HEK293T (cell line): ENCODE results near the gene GGA1.

Source experiments
- ARNT ChIP-seq: fragments of 450-650 bp; IDR thresholded peaks from 2 replicates; pipeline ENCODE4 v1.6.1; 2017; ENCODE audit warnings: mild to moderate bottlenecking
- ELF4 ChIP-seq: fragments of 450-650 bp; IDR thresholded peaks from 2 replicates; pipeline ENCODE4 v1.6.1; 2017; ENCODE audit warnings: antibody characterized with exemption
- FOXA1 ChIP-seq: fragments of 450-650 bp; IDR thresholded peaks from 2 replicates; pipeline ENCODE4 v1.6.1; 2016; ENCODE audit warnings: mild to moderate bottlenecking
- FOXK2 ChIP-seq: fragments of 450-650 bp; IDR thresholded peaks from 2 replicates; pipeline ENCODE4 v1.6.1; 2016; ENCODE audit warnings: mild to moderate bottlenecking
- FOXM1 ChIP-seq: fragments of 450-650 bp; IDR thresholded peaks from 2 replicates; pipeline ENCODE4 v1.6.1; 2017; ENCODE audit warnings: mild to moderate bottlenecking, borderline replicate concordance
- HDGF ChIP-seq: fragments of 450-650 bp; IDR thresholded peaks from 2 replicates; pipeline ENCODE4 v1.6.1; 2017; ENCODE audit warnings: antibody characterized with exemption, borderline replicate concordance
- L3MBTL2 ChIP-seq: fragments of 450-650 bp; conservative IDR thresholded peaks from 2 replicates; pipeline ENCODE4 v1.6.1; 2016; ENCODE audit warnings: mild to moderate bottlenecking
- LEF1 ChIP-seq: fragments of 450-650 bp; IDR thresholded peaks from 2 replicates; pipeline ENCODE4 v1.6.1; 2017; ENCODE audit warnings: mild to moderate bottlenecking, borderline replicate concordance
- NFRKB ChIP-seq: fragments of 450-650 bp; IDR thresholded peaks from 2 replicates; pipeline ENCODE4 v1.6.1; 2016; ENCODE audit warnings: mild to moderate bottlenecking, moderate library complexity
- SP1 ChIP-seq: fragments of 450-650 bp; IDR thresholded peaks from 2 replicates; pipeline ENCODE4 v1.6.1; 2017
- SUZ12 ChIP-seq: fragments of 450-650 bp; IDR thresholded peaks from 2 replicates; pipeline ENCODE4 v1.6.1; 2016; ENCODE audit warnings: mild to moderate bottlenecking
- TARDBP ChIP-seq: fragments of 450-650 bp; IDR thresholded peaks from 2 replicates; pipeline ENCODE4 v1.6.1; 2016

DNA sequence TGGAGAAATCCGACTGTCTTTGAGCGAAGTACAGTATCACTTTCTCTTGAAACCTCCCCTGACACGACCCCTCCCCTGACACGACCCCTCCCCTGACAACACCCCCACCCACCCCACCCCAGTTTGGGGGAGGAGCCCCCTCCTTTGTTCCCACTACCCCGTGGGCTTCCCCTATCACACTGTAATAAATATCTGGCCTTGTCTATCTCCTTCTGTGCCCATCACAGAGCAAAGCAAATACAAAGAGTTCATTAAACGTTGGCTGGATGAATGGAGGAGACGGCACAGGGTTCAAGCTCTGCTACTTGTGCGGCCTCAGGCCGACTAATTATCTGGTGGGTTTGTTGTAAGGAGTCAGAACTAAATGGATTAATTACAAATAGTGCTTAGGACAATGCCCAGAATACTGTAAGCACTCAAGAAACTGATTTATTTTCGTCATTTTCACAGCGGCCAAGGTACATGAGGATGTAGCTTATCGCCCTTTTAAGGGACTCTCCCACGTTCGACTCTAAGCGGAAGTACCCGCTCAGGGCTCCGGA lies 628 bp upstream of the GGA1 start:
- TF ChIP-seq LEF1 (no peak), SP1 (no peak), TARDBP (no peak), NFRKB (no peak), ELF4 (no peak; the same call in 1 of the 2 replicates), HDGF (no peak), FOXA1 (no peak), FOXM1 (no peak), L3MBTL2 (peak; percentile 98), SUZ12 (no peak), ARNT (no peak), FOXK2 (no peak)
